ENCODE results near the gene CSHL1.
"Not testable (repeated sequence)": the region's sequence is repeated elsewhere in the genome, so short reads cannot be mapped to it uniquely, and the experiment has no call there.

Gene CSHL1

GRCh38 chr17:63918305-63918704 is 7.2 kb upstream of the CSHL1 start:
- no peak for TF ChIP-seq POLR2AphosphoS5 (IDR thresholded peaks at IDR 0.05; ENCODE audit: borderline replicate concordance, low read depth, low read length)
- TF ChIP-seq EZH2 (IDR thresholded peaks at IDR 0.05): no peak
- no peak for TF ChIP-seq FOXP2 (optimal IDR thresholded peaks at IDR 0.05; ENCODE audit: control extremely low read depth, extremely low read length, insufficient read depth)
- no peaks in the 10 kb centered on the region for H3K36me3 ChIP-seq (ENCODE audit: insufficient read depth, low read length)
- H3K9me3 ChIP-seq (ENCODE audit: low read depth, low read length): no peaks in the 10 kb centered on the region
- H3K4me3 ChIP-seq: no peak overlapping the region
- DNase-seq (ENCODE audit: low read depth, low spot score): no peak
- H3K27ac ChIP-seq: no peak overlapping the region
- H3K9ac ChIP-seq (ENCODE audit: insufficient read length): no peak overlapping the region

DNA sequence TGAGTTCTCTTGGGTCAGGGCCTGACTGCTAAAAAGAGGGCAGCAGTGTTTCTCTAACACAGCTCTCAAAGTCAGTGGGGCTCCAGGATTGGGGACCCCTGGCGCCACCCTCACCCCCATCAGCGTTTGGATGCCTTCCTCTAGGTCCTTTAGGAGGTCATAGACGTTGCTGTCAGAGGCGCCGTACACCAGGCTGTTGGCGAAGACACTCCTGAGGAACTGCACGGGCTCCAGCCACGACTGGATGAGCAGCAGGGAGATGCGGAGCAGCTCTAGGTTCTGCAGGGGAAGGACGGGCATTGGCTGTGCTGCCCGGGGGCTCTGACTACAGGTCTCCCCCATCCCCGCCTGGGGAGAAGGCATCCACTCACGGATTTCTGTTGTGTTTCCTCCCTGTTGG is 6.6 kb upstream of the CSHL1 start:
- no peak for DNase-seq (ENCODE audit: low read depth, low spot score)
- Histone ChIP-seq H3K9me3 (ENCODE audit: low read depth, low read length) (no peaks in the 10 kb centered on the region), H3K4me3 (no peak overlapping the region), H3K27ac (no peak overlapping the region), H3K9ac (ENCODE audit: insufficient read length) (no peak overlapping the region), H3K36me3 (ENCODE audit: insufficient read depth, low read length) (no peaks in the 10 kb centered on the region)
- TF ChIP-seq FOXP2 (optimal IDR thresholded peaks at IDR 0.05; ENCODE audit: control extremely low read depth, extremely low read length, insufficient read depth) (no peak), EZH2 (IDR thresholded peaks at IDR 0.05) (no peak), POLR2AphosphoS5 (IDR thresholded peaks at IDR 0.05; ENCODE audit: borderline replicate concordance, low read depth, low read length) (no peak)

GRCh38 chr17:63917206-63917605 is 6.1 kb upstream of the CSHL1 start:
- not testable (repeated sequence) for H3K9me3 ChIP-seq (ENCODE audit: low read depth, low read length); H3K36me3 ChIP-seq (ENCODE audit: insufficient read depth, low read length); H3K4me3 ChIP-seq; H3K27ac ChIP-seq; DNase-seq (ENCODE audit: low read depth, low spot score); H3K9ac ChIP-seq (ENCODE audit: insufficient read length)

GRCh38 chr17:63916566-63917185 is 5.6 kb upstream of the CSHL1 start:
- no peak for DNase-seq (ENCODE audit: low read depth, low spot score)
- TF ChIP-seq FOXP2 (optimal IDR thresholded peaks at IDR 0.05; ENCODE audit: control extremely low read depth, extremely low read length, insufficient read depth): no peak
- TF ChIP-seq EZH2 (IDR thresholded peaks at IDR 0.05): no peak
- TF ChIP-seq POLR2AphosphoS5 (IDR thresholded peaks at IDR 0.05; ENCODE audit: borderline replicate concordance, low read depth, low read length): no peak
- H3K9me3 ChIP-seq (ENCODE audit: low read depth, low read length): no peaks in the 10 kb centered on the region
- no peaks in the 10 kb centered on the region for H3K36me3 ChIP-seq (ENCODE audit: insufficient read depth, low read length)
- H3K27ac ChIP-seq: no peak overlapping the region
- H3K9ac ChIP-seq (ENCODE audit: insufficient read length): no peak overlapping the region
- H3K4me3 ChIP-seq: no peak overlapping the region

- H3K27ac ChIP-seq; H3K4me3 ChIP-seq; H3K9me3 ChIP-seq (ENCODE audit: low read depth, low read length); H3K9ac ChIP-seq (ENCODE audit: insufficient read length); DNase-seq (ENCODE audit: low read depth, low spot score); H3K36me3 ChIP-seq (ENCODE audit: insufficient read depth, low read length): not testable (repeated sequence)
Observed at GRCh38 chr17:63915753-63916152, 4.7 kb upstream of the CSHL1 start.

- Histone ChIP-seq H3K4me3 (no peak overlapping the region), H3K36me3 (ENCODE audit: insufficient read depth, low read length) (no peaks in the 10 kb centered on the region), H3K9ac (ENCODE audit: insufficient read length) (no peak overlapping the region), H3K27ac (no peak overlapping the region), H3K9me3 (ENCODE audit: low read depth, low read length) (no peaks in the 10 kb centered on the region)
- TF ChIP-seq EZH2 (IDR thresholded peaks at IDR 0.05) (no peak), FOXP2 (optimal IDR thresholded peaks at IDR 0.05; ENCODE audit: control extremely low read depth, extremely low read length, insufficient read depth) (no peak), POLR2AphosphoS5 (IDR thresholded peaks at IDR 0.05; ENCODE audit: borderline replicate concordance, low read depth, low read length) (no peak)
- no peak for DNase-seq (ENCODE audit: low read depth, low spot score)
Observed at GRCh38 chr17:63914471-63914870, 3.4 kb upstream of the CSHL1 start.

DNA sequence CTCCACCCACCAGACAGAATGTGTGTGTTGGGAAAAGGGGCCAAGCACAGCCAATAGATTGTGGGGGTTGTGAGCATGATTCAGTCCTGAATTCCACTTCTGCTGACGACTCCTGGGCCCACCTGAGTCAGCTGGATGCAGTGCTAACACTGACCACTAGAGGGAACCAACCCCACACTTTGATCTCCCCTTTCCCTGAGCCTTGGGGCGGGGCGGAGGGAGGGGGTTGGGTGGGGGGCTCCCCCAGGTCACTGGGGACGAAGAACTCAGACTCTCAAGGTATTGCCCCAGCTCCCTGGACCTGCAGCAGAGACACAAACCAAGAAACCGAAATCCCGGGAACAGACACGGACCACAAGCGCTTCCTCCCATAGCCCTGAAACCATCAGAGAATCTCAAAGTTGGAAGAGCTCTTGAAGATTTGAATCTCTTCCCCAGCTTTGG is 621 bp upstream of the CSHL1 start:
- Histone ChIP-seq H3K9ac (ENCODE audit: insufficient read length) (no peak overlapping the region), H3K4me3 (no peak overlapping the region), H3K27ac (no peak overlapping the region), H3K36me3 (ENCODE audit: insufficient read depth, low read length) (no peaks in the 10 kb centered on the region), H3K9me3 (ENCODE audit: low read depth, low read length) (no peaks in the 10 kb centered on the region)
- TF ChIP-seq EZH2 (IDR thresholded peaks at IDR 0.05): no peak
- TF ChIP-seq POLR2AphosphoS5 (IDR thresholded peaks at IDR 0.05; ENCODE audit: borderline replicate concordance, low read depth, low read length): no peak
- no peak for DNase-seq (ENCODE audit: low read depth, low spot score)

DNA sequence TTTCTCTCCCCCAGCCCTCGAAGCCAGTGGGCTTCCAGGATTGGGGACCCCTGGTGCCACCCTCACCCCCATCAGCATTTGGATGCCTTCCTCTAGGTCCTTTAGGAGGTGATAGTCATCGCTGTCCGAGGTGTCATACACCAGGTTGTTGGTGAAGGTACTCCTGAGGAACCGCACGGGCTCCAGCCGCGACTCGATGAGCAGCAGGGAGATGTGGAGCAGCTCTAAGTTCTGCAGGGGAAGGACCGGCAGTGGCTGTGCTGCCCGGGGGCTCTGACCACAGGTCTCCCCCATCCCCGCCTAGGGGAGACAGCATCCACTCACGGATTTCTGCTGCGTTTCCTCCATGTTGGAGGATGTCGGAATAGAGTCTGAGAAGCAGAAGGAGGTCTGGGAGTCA is 962 bp downstream of the CSHL1 start:
- no peak for DNase-seq (ENCODE audit: low read depth, low spot score)
- Histone ChIP-seq H3K27ac (no peak overlapping the region), H3K36me3 (ENCODE audit: insufficient read depth, low read length) (no peaks in the 10 kb centered on the region), H3K9ac (ENCODE audit: insufficient read length) (no peak overlapping the region), H3K4me3 (no peak overlapping the region), H3K9me3 (ENCODE audit: low read depth, low read length) (no peaks in the 10 kb centered on the region)
- no peak for TF ChIP-seq POLR2AphosphoS5 (IDR thresholded peaks at IDR 0.05; ENCODE audit: borderline replicate concordance, low read depth, low read length)
- TF ChIP-seq EZH2 (IDR thresholded peaks at IDR 0.05): no peak
- no peak for TF ChIP-seq FOXP2 (optimal IDR thresholded peaks at IDR 0.05; ENCODE audit: control extremely low read depth, extremely low read length, insufficient read depth)

DNA sequence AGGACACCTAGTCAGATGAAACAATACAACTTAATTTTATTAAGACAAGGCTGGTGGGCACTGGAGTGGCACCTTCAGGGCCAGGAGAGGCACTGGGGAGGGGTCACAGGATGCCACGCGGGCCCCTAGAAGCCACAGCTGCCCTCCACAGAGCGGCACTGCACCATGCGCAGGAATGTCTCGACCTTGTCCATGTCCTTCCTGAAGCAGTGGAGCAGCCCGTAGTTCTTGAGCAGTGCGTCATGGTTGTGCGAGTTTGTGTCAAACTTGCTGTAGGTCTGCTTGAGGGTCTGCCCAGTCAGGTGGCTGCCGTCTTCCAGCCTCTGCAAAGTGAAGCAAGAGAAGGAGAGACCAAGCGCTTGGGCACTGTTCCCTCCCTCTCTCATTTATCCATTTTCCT is 1.5 kb downstream of the CSHL1 start:
- not testable (repeated sequence) for H3K27ac ChIP-seq; H3K9me3 ChIP-seq (ENCODE audit: low read depth, low read length); H3K36me3 ChIP-seq (ENCODE audit: insufficient read depth, low read length); H3K9ac ChIP-seq (ENCODE audit: insufficient read length); DNase-seq (ENCODE audit: low read depth, low spot score); H3K4me3 ChIP-seq

GRCh38 chr17:63907161-63907778 is 3.8 kb downstream of the CSHL1 start:
- H3K4me3 ChIP-seq; DNase-seq (ENCODE audit: low read depth, low spot score); H3K9me3 ChIP-seq (ENCODE audit: low read depth, low read length); H3K27ac ChIP-seq; H3K9ac ChIP-seq (ENCODE audit: insufficient read length); H3K36me3 ChIP-seq (ENCODE audit: insufficient read depth, low read length): not testable (repeated sequence)

- H3K4me3 ChIP-seq; H3K36me3 ChIP-seq (ENCODE audit: insufficient read depth, low read length); DNase-seq (ENCODE audit: low read depth, low spot score); H3K9me3 ChIP-seq (ENCODE audit: low read depth, low read length); H3K27ac ChIP-seq; H3K9ac ChIP-seq (ENCODE audit: insufficient read length): not testable (repeated sequence)
Observed at GRCh38 chr17:63904796-63905195, 6.3 kb downstream of the CSHL1 start.

DNA sequence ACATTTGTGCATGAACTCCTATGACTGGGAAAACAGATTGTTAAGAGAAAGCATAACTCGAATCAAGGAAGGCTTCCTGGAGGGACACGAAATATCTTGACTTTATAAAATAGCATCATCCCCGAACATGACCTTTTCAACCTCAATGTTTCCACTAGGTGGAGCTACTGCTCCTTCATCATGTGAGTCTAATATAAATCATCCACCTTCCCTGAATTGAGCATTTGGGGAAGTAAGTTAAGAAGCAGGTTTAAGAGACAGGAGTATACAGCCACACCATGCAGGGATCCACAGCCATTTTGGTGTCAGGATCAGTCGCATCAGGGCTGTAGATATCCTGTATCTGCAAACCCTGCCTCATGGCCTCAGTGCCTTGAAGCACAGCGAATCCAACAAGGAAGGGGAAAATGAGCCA is 7.3 kb downstream of the CSHL1 start:
- H3K9ac ChIP-seq (ENCODE audit: insufficient read length); DNase-seq (ENCODE audit: low read depth, low spot score); H3K36me3 ChIP-seq (ENCODE audit: insufficient read depth, low read length): not testable (repeated sequence)

DNA sequence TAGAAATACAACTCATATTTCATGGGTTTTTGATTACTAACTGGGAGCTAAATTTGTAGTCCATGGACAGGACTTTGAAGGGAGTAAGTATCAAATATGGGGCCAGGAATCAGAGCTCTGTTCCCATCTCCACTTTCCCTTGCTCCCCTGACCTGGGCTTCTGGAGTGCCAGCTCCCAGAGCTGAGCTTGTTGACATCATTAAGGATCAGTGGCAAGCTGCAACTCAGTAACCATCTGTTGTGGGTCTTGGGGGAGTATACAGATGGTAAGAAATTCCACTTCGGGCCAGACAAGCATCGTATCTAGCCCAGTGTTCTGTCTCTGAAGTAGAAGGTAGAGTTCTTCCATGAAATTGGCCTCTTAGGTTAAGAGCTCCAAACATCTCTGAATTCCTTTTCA is 9.1 kb downstream of the CSHL1 start:
- H3K9ac ChIP-seq (ENCODE audit: insufficient read length); H3K27ac ChIP-seq; DNase-seq (ENCODE audit: low read depth, low spot score); H3K36me3 ChIP-seq (ENCODE audit: insufficient read depth, low read length); H3K4me3 ChIP-seq; H3K9me3 ChIP-seq (ENCODE audit: low read depth, low read length): not testable (repeated sequence)

More for the DNA sequence above, 7.3 kb downstream of the CSHL1 start:
- not testable (repeated sequence) for H3K4me3 ChIP-seq; H3K9me3 ChIP-seq (ENCODE audit: low read depth, low read length); H3K27ac ChIP-seq

All from SK-N-MC (cell line).